GM21723 (cell line): Measurements from ENCODE around the gene TIFAB.
"Not testable (repeated sequence)": the region's sequence is repeated elsewhere in the genome, so short reads cannot be mapped to it uniquely, and the experiment has no call there.

Source experiments
- ATAC-seq: cut with Tn5 transposase; IDR thresholded peaks from one replicate; pipeline ENCODE4 v1.9.1; 2021; ENCODE audit warnings: mild to moderate bottlenecking, moderate library complexity; ENCODE audit not compliant: unreplicated experiment

The TIFAB gene, protein sequence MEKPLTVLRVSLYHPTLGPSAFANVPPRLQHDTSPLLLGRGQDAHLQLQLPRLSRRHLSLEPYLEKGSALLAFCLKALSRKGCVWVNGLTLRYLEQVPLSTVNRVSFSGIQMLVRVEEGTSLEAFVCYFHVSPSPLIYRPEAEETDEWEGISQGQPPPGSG

GRCh38 chr5:135452321-135453030 lies at the start of gene TIFAB:
Gene TIFAB, minus strand, starts transcription at chr5:135452351. Its CDS starts 2,412 bp downstream, at chr5:135449939.
- no peak for ATAC-seq

DNA sequence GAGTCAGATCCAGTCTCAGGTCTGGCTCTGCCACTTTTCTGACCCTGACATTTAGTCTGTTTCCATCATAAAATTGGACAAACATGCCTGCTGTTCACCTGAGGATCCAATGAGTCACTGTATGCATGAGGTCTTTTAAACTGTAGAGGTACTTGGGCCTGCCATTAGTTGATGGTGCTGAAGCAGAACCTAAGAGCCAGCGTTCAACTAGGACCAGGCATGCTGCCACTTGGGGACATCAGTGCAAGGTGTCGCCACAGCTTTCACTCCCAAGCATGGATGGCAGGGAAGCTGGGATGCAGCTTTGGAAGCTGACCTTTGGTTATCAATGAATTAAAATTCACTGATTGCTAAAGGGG lies 46.5 kb upstream of the TIFAB start:
- no peak for ATAC-seq

GRCh38 chr5:135497971-135498636 lies 46.0 kb upstream of the TIFAB start:
- no peak for ATAC-seq

- not testable (repeated sequence) for ATAC-seq
Measured at GRCh38 chr5:135495531-135495930, 43.4 kb upstream of the TIFAB start.

DNA sequence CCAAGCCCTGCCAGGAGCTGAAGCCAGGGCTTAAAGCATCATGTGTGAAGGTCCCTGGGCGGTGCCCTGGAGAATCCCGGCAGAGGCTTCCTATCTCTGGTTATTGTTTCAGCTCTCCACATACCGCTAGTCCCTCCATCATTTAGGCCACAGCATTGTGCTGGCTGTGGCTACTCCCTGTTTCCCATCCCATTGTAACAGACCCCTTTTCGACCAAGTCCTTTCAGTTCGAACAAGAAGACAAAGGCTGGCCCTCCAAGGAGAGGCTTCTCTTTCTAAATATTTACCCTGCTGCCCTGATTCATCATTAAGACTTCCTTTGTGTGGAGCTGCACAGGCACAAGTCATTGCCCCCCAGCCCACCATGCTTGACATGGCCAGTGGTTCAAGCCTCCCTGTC lies 42.0 kb upstream of the TIFAB start:
- ATAC-seq = no peak

GRCh38 chr5:135493406-135494180 lies 41.4 kb upstream of the TIFAB start:
- ATAC-seq = no peak

GRCh38 chr5:135492319-135492626 lies 40.1 kb upstream of the TIFAB start:
- ATAC-seq = no peak

DNA sequence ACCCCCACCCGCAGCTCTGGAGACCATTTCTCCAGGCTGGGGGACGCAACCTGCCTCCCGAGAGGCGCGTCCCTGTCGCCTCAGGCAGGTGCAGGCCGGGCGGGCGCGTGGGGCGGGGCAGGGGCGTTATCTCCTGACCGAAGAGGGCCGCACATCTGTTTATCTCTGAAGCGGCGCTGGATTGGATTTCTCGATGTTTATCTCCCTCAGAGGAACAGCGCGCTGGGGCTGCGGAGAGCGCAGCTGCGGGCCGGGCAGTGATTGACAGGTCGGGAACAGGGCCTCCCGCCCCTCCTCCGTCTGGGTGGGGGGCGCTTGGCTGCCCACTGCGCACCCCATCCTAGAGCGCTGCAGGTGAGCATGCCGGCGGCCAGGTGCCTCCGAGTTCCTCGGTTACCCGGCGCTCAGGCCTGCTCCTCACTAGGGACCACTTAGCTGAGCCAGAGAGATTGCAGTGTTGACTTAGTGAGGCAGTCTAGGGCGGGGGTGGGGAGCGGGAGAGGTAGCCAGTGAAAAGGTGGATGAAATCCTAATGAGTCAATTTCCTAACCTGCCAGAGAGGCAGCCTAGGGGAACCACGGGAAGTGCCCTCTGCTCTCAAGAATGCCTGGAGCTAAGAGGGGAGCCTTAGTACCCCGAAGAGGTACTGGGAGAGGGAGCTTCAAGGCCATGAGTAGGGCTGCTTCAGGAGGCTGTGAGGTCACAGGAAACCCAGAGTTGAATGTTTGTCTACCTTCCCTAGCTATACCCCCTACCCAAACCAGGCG lies 39.6 kb upstream of the TIFAB start:
- no peak for ATAC-seq

- no peak for ATAC-seq
Measured at GRCh38 chr5:135491038-135491551, 38.9 kb upstream of the TIFAB start.

DNA sequence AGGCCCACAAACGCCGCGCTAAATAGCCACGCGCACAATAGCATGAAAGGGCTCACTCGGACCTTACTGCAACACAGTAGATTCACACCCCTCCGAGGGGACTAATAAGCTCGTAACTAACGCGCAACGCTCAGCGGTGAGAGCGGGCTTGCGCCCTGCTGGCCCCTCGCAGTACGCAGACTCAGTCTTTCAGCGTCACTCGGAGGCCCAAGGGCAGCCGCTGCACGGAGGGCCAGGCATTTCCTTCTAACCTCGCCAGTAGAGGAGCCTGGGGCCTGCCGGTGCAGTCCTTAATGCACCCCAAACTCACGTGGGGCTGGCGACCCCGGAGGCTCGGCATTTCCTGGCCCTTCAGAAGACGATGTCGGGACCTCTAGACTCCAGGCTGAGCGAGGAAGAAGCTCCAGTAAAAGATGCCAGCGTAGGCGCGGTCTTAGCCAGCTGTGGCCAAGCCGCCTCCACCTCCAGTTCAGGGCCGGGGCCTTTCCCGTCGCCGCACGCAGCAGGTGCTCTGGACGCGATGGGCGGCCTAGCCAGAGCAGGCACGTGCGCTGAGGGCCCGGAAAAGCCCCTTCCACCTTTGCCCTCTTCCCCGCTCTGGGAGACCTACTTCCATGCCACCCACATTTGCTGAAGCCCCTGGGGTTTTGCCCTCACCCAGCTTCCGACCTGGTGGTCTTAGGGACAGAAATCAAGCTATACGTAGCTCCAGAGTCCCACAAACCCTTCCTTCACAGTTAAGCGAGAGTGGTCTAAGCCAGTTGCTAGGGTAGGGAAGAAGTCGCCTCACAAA lies 38.3 kb upstream of the TIFAB start:
- no peak for ATAC-seq

DNA sequence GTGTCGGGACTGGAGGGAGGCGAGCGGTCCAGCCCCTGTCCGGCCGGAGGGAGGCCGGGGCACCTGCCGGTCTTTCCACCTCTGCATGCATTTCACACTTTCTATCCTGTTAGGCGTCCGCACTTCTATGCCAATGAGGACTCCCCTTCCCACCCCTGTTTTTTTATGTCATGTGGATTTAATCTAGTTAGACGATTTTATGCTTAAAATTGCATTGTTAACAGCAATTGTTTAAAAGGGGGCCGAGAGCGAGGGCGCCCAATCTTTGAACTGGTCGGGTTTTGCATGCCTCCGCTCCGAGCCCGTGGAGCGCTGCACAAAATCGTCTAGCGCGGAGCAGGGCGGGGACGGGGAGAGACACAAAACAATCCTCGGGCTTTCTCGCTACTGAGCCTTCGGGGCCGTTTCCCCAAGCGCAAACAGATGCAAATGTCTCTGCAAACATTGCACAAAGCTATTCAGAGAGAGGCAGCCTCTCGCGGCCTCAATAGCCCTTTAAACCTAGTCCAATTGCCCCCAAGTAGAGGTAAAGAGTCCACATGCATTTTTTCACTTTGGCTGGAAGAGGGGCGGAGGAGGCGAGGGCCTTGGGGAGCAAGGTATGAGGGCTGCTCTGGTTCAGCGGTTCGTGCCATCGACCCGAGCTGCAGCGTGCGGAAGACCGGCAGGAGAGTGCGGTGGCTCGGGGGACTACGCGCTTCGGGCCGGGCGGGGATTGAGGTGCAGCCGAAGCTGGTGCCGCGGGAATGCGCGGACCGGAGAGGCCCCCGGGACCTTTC lies 37.5 kb upstream of the TIFAB start:
- ATAC-seq = no peak

- no peak for ATAC-seq
Measured at GRCh38 chr5:135488727-135489465, 36.7 kb upstream of the TIFAB start.

DNA sequence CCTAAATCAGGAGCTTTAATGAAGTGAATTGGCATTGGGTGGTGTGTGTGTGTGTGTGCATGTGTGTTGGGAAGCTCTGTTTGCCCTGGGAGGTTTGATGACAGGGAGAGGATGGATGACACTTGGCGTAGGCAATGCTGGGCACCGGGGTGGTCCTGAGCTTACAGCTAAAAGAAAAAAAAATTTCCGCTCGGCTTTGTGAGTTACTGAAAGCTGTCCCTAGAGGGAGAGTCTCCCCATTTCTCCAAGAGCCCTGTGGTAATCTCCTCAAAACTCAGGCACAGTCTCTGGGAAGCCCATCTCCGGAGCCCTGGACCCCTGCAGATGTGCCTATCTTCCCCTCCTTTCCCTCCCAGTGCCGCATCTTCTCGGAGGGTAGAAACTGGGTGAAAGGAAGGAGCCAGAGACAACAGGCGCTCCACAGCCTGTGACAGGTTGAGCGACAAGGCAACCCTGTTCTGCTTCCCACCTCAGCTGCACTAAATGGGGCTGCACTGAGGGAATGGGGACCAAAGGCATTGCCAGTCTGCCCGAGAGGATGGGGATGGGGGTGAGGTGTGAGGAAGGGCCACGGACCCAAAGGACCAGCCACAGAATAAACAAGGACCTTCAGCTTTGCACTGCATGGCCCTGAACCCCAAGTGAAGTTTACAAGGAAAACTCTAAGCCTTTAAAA lies 35.8 kb upstream of the TIFAB start:
- no peak for ATAC-seq

- no peak for ATAC-seq
Measured at GRCh38 chr5:135487037-135487395, 34.9 kb upstream of the TIFAB start.

DNA sequence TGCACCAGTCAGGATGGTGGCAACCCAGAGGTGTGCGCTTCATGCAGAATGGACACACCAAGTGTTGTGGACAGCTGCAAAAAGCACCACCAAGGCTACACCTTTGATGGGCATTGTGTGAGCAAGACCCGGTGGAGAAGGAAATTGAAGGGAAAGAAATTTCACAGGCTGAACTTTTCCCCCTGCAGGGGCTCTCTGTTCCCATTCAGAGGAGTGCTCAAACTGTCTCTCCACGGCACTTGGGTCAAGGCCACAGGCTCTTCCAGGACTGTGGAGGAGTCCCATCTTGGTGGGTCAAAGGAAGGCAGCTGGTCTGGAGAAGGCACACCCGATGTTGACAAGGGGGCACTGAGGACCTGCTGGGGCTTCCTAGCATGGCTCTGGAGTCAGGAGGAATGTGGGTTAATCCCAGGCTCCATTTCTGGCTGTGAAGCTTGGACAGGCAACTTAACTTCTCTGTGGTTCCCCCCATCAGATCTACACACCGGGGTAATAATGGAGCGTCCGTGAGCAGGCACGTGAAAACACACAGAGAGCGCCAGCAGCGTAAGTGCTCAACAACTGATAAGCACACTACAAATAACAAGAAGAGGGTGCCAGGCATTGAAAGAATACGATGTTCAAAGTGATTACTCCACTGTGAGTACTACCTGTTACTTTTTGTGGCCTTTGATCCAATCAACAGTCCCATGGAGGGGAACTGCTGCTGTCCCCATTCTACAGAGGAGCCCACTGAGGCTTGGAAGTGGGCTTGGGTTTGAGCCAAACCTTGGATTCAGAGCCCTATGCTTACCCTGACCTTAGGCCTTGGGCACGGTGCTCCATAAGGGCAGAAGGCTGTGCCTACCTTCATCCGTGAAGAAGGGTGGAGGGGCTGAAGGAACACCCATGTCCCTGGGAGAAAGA lies 34.2 kb upstream of the TIFAB start:
- ATAC-seq = no peak

GRCh38 chr5:135484674-135485086 lies 32.5 kb upstream of the TIFAB start:
- ATAC-seq = no peak

- no peak for ATAC-seq
Measured at GRCh38 chr5:135483254-135483653, 31.1 kb upstream of the TIFAB start.
